CD14-positive monocyte (primary cell): Measurements from ENCODE around the gene ACSL5. TPM values are rescaled to one million over a fixed set of nuclear protein-coding genes. Genes with fewer than 3 reads are reported as not detected.

Experiments used
- DNase-seq, 3 donors: peaks; one replicate each; pipeline ENCODE4 v3.0.0-alpha.2; 2011 to 2022
- H2AFZ ChIP-seq: 2 replicates; pipeline ENCODE4 v1.6.0; 2012; ENCODE audit warnings: mild to moderate bottlenecking, low read depth, low read length, inconsistent platforms; ENCODE audit not compliant: insufficient read depth, poor library complexity, severe bottlenecking
- H3K27ac ChIP-seq, 2 donors: 1 replicate in 1 of 2; 2 replicates in 1 of 2; pipeline ENCODE4 v1.5.1; 2012 to 2013; ENCODE audit warnings: low read length in 2 of 2, control low read depth in 1 of 2, inconsistent platforms in 1 of 2, low read depth in 1 of 2, mild to moderate bottlenecking in 1 of 2
- H3K27me3 ChIP-seq, 2 donors: one replicate each; pipeline versions ENCODE4 v1.6.0 to v1.6.1; 2011 to 2013; ENCODE audit warnings: low read length in 2 of 2; ENCODE audit not compliant: control insufficient read depth in 2 of 2, insufficient read depth in 2 of 2
- H3K36me3 ChIP-seq, 2 donors: replicated peaks in 1 of 2; 1 replicate in 1 of 2; 2 replicates in 1 of 2; pipeline versions ENCODE4 v1.5.1 to v1.6.1; 2012 to 2013; ENCODE audit warnings: low read length in 2 of 2, control low read depth in 1 of 2, inconsistent platforms in 1 of 2, mild to moderate bottlenecking in 1 of 2; ENCODE audit not compliant: insufficient read depth in 2 of 2, control insufficient read depth in 1 of 2
- H3K4me1 ChIP-seq, 2 donors: 1 replicate in 1 of 2; 2 replicates in 1 of 2; pipeline versions ENCODE4 v1.5.1 to v1.6.1; 2012 to 2013; ENCODE audit warnings: low read length in 2 of 2, control low read depth in 1 of 2, inconsistent platforms in 1 of 2, mild to moderate bottlenecking in 1 of 2, moderate library complexity in 1 of 2; ENCODE audit not compliant: insufficient read depth in 2 of 2, control insufficient read depth in 1 of 2
- H3K4me2 ChIP-seq: replicated peaks from 2 replicates; pipeline ENCODE3; 2012; ENCODE audit warnings: low read length, moderate library complexity, mild to moderate bottlenecking; ENCODE audit not compliant: poor library complexity, severe bottlenecking; ENCODE audit errors: extremely low read depth
- H3K4me3 ChIP-seq, 3 experiments: fragments of 200-600 bp in 1 of 3; sonication (generic) in 1 of 3; replicated peaks in 1 of 3; 1 replicate in 2 of 3; 2 replicates in 1 of 3; pipeline ENCODE4 v1.5.1; 2011 to 2013; ENCODE audit warnings: low read length in 3 of 3, mild to moderate bottlenecking in 3 of 3, control low read depth in 2 of 3, low read depth in 2 of 3, inconsistent platforms in 1 of 3, moderate library complexity in 1 of 3
- H3K79me2 ChIP-seq: 2 replicates; pipeline ENCODE4 v1.6.0; 2012; ENCODE audit warnings: mild to moderate bottlenecking, control low read depth, inconsistent platforms, low read length, moderate library complexity; ENCODE audit not compliant: insufficient read depth
- H3K9ac ChIP-seq: 2 replicates; pipeline ENCODE4 v1.6.0; 2017; ENCODE audit warnings: low read length, mild to moderate bottlenecking; ENCODE audit not compliant: insufficient read depth, poor library complexity, severe bottlenecking
- H3K9me3 ChIP-seq, 2 donors: replicated peaks in 1 of 2; 1 replicate in 1 of 2; 2 replicates in 1 of 2; pipeline versions ENCODE4 v1.5.1 to v1.6.1; 2012 to 2013; ENCODE audit warnings: low read length in 2 of 2, control low read depth in 1 of 2; ENCODE audit not compliant: control insufficient read depth in 1 of 2, insufficient read depth in 1 of 2
- H4K20me1 ChIP-seq: 2 replicates; pipeline ENCODE4 v1.6.0; 2012; ENCODE audit warnings: mild to moderate bottlenecking, low read length, control low read depth, moderate library complexity; ENCODE audit not compliant: insufficient read depth
- H3K27ac Mint-ChIP-seq, 7 donors: one replicate each; pipeline ENCODE4 v1.8.0; 2020; ENCODE audit warnings: mild to moderate bottlenecking in 7 of 7, mixed read lengths in 7 of 7, moderate library complexity in 6 of 7, inconsistent platforms in 2 of 7
- H3K27me3 Mint-ChIP-seq, 3 donors: one replicate each; pipeline ENCODE4 v1.8.0; 2021 to 2022; ENCODE audit warnings: low read depth in 3 of 3, mild to moderate bottlenecking in 3 of 3, mixed read lengths in 3 of 3, moderate library complexity in 3 of 3, inconsistent platforms in 1 of 3
- H3K36me3 Mint-ChIP-seq, 2 donors: one replicate each; pipeline ENCODE4 v1.8.0; 2020; ENCODE audit warnings: mixed read lengths in 2 of 2, inconsistent platforms in 1 of 2, mild to moderate bottlenecking in 1 of 2
- H3K4me1 Mint-ChIP-seq: one replicate; pipeline ENCODE4 v1.8.0; 2020; ENCODE audit warnings: mild to moderate bottlenecking, mixed read lengths
- H3K4me3 Mint-ChIP-seq, 2 donors: one replicate each; pipeline ENCODE4 v1.8.0; 2020; ENCODE audit warnings: mild to moderate bottlenecking in 2 of 2, mixed read lengths in 2 of 2, moderate library complexity in 1 of 2
- H3K9me3 Mint-ChIP-seq, 7 donors: one replicate each; pipeline ENCODE4 v1.8.0; 2020 to 2022; ENCODE audit warnings: mixed read lengths in 7 of 7, mild to moderate bottlenecking in 6 of 7, moderate library complexity in 6 of 7, inconsistent platforms in 2 of 7
- CTCF ChIP-seq: fragments of 200-600 bp; IDR thresholded peaks from one replicate; pipeline ENCODE4 v1.8.0; 2022; ENCODE audit warnings: antibody characterized with exemption, mild to moderate bottlenecking
- WGBS: methylation state at CpG from one replicate; pipeline ENCODE4 v1.1.5; 2013; ENCODE audit warnings: missing lambda C conversion rate; ENCODE audit not compliant: insufficient coverage; 5-methylcytosine and 5-hydroxymethylcytosine counted together
- intact Hi-C, 2 donors: fragments of 100-400 bp; cut with micrococcal nuclease; formaldehyde crosslinking; loops; one replicate each; pipeline versions ENCODE4 v1.15.0 to v1.15.1; 2023
- polyA plus RNA-seq, 3 donors: library from polyadenylated mRNA; depleted of rRNA in 1 of 3; unstranded in 2 of 3; stranded (reverse) in 1 of 3; fragments of 300-500 nt in 2 of 3; fragments of >200 nt in 1 of 3; fragmentation: Illumina TruSeq in 2 of 3; gene quantifications; 1 replicate in 2 of 3; 2 replicates in 1 of 3; pipeline ENCODE4 v1.2.3, GENCODE V29; 2012 to 2021

Gene ACSL5
- polyA plus RNA-seq, 3 donors, result 27.5 to 44.4 (median 37.5) TPM

DNA sequence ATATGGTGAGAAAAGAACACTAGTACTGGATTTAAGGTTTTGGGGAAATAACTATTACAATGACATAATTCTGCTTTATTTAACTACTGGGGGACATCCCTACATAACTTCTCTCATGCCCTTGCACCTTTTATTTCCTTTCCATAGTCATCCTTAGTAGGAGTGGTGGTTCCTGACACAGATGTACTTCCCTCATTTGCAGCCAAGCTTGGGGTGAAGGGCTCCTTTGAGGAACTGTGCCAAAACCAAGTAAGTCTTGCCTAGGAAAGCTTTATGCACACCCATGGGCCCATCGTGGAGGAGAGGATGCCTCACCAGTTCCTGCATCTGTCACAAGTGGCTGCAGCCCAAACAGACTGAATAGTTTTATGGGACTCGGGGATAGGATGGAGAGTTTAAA, 52.2 kb downstream of the ACSL5 start:
- no peak overlapping the region for H3K4me2 ChIP-seq
- TF ChIP-seq CTCF, result no peak
- Mint-ChIP-seq H3K27me3 (no peaks in the 10 kb centered on the region), H3K4me1 (peaks cover 2% of the 10 kb centered on the region), H3K9me3 (no peaks in the 10 kb centered on the region), H3K36me3 (peaks cover 78 to 92% of the 10 kb centered on the region in 2 donors), H3K27ac (peak overlapping the region in 1 of 7 donors; percentile 72), H3K4me3 (no peak overlapping the region)
- no peaks in the 10 kb centered on the region for H3K4me1 ChIP-seq
- no peak for DNase-seq
- H3K4me3 ChIP-seq, result no peak overlapping the region
- no peak overlapping the region for H3K27ac ChIP-seq
- H4K20me1 ChIP-seq, result no peaks in the 10 kb centered on the region
- no peaks in the 10 kb centered on the region for H3K9me3 ChIP-seq
- H3K36me3 ChIP-seq, result peaks cover 89 to 96% of the 10 kb centered on the region in 2 donors
- no peaks in the 10 kb centered on the region for H3K27me3 ChIP-seq
- 0% methylated on average over 1 of the region's 2 CpGs for WGBS
- H2AFZ ChIP-seq, result no peak overlapping the region
- intact Hi-C loops, result no loop called here
- H3K79me2 ChIP-seq, result no peaks in the 10 kb centered on the region
- no peak overlapping the region for H3K9ac ChIP-seq

DNA sequence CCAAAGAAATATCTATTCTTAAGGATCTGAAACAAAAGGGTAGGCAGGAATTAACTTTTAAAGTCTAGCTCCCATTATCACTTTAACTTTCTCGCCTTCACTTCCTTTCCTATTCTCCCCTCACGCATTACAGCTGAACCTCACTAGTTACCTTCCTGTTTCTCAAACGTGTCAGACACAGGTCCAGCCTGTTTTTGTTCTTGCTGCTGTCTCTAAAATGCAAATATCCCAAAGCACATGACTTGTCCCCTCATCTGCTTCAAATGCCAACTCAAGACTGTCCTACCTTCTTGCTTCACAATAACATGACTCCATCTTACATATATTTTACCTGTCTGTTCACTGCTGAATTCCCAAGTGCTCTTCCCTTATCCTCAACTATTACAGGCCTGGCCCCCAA, 55.2 kb downstream of the ACSL5 start:
- H3K36me3 ChIP-seq, result peaks cover 98 to 100% of the 10 kb centered on the region in 2 donors
- peaks cover 80 to 94% of the 10 kb centered on the region in 2 donors for H3K36me3 Mint-ChIP-seq
- intact Hi-C loops, result no loop called here
- H3K9me3 ChIP-seq, result no peaks in the 10 kb centered on the region
- no peak for DNase-seq
- H3K27ac Mint-ChIP-seq, result peak overlapping the region; percentile 5 to 82 (median 37)
- no peak overlapping the region for H3K9ac ChIP-seq
- WGBS, result 57% methylated on average over 3 of the region's 3 CpGs
- H3K4me1 ChIP-seq, result no peaks in the 10 kb centered on the region
- H3K27me3 ChIP-seq, result no peaks in the 10 kb centered on the region
- H3K4me2 ChIP-seq, result no peak overlapping the region
- no peak overlapping the region for H3K4me3 Mint-ChIP-seq
- H2AFZ ChIP-seq, result no peak overlapping the region
- H3K4me3 ChIP-seq, result no peak overlapping the region
- no peak for TF ChIP-seq CTCF
- H4K20me1 ChIP-seq, result no peaks in the 10 kb centered on the region
- H3K27ac ChIP-seq, result peak overlapping the region in 1 of 2 donors; percentile 21
- H3K4me1 Mint-ChIP-seq, result peaks cover 2% of the 10 kb centered on the region
- H3K79me2 ChIP-seq, result no peaks in the 10 kb centered on the region
- no peaks in the 10 kb centered on the region for H3K27me3 Mint-ChIP-seq
- no peaks in the 10 kb centered on the region for H3K9me3 Mint-ChIP-seq
